CD14-positive monocyte (primary cell): ENCODE data around the gene PAFAH1B1. TPM values are rescaled to one million over a fixed set of nuclear protein-coding genes. Genes with fewer than 3 reads are reported as not detected.

Experiments
- DNase-seq, 3 donors: peaks; one replicate each; pipeline ENCODE4 v3.0.0-alpha.2; 2011 to 2022
- H2AFZ ChIP-seq: 2 replicates; pipeline ENCODE4 v1.6.0; 2012; ENCODE audit warnings: mild to moderate bottlenecking, low read depth, low read length, inconsistent platforms; ENCODE audit not compliant: insufficient read depth, poor library complexity, severe bottlenecking
- H3K27ac ChIP-seq, 2 donors: 1 replicate in 1 of 2; 2 replicates in 1 of 2; pipeline ENCODE4 v1.5.1; 2012 to 2013; ENCODE audit warnings: low read length in 2 of 2, control low read depth in 1 of 2, inconsistent platforms in 1 of 2, low read depth in 1 of 2, mild to moderate bottlenecking in 1 of 2
- H3K27me3 ChIP-seq, 2 donors: one replicate each; pipeline versions ENCODE4 v1.6.0 to v1.6.1; 2011 to 2013; ENCODE audit warnings: low read length in 2 of 2; ENCODE audit not compliant: control insufficient read depth in 2 of 2, insufficient read depth in 2 of 2
- H3K36me3 ChIP-seq, 2 donors: replicated peaks in 1 of 2; 1 replicate in 1 of 2; 2 replicates in 1 of 2; pipeline versions ENCODE4 v1.5.1 to v1.6.1; 2012 to 2013; ENCODE audit warnings: low read length in 2 of 2, control low read depth in 1 of 2, inconsistent platforms in 1 of 2, mild to moderate bottlenecking in 1 of 2; ENCODE audit not compliant: insufficient read depth in 2 of 2, control insufficient read depth in 1 of 2
- H3K4me1 ChIP-seq, 2 donors: 1 replicate in 1 of 2; 2 replicates in 1 of 2; pipeline versions ENCODE4 v1.5.1 to v1.6.1; 2012 to 2013; ENCODE audit warnings: low read length in 2 of 2, control low read depth in 1 of 2, inconsistent platforms in 1 of 2, mild to moderate bottlenecking in 1 of 2, moderate library complexity in 1 of 2; ENCODE audit not compliant: insufficient read depth in 2 of 2, control insufficient read depth in 1 of 2
- H3K4me2 ChIP-seq: replicated peaks from 2 replicates; pipeline ENCODE3; 2012; ENCODE audit warnings: low read length, moderate library complexity, mild to moderate bottlenecking; ENCODE audit not compliant: poor library complexity, severe bottlenecking; ENCODE audit errors: extremely low read depth
- H3K4me3 ChIP-seq, 3 experiments: fragments of 200-600 bp in 1 of 3; sonication (generic) in 1 of 3; replicated peaks in 1 of 3; 1 replicate in 2 of 3; 2 replicates in 1 of 3; pipeline ENCODE4 v1.5.1; 2011 to 2013; ENCODE audit warnings: low read length in 3 of 3, mild to moderate bottlenecking in 3 of 3, control low read depth in 2 of 3, low read depth in 2 of 3, inconsistent platforms in 1 of 3, moderate library complexity in 1 of 3
- H3K79me2 ChIP-seq: 2 replicates; pipeline ENCODE4 v1.6.0; 2012; ENCODE audit warnings: mild to moderate bottlenecking, control low read depth, inconsistent platforms, low read length, moderate library complexity; ENCODE audit not compliant: insufficient read depth
- H3K9ac ChIP-seq: 2 replicates; pipeline ENCODE4 v1.6.0; 2017; ENCODE audit warnings: low read length, mild to moderate bottlenecking; ENCODE audit not compliant: insufficient read depth, poor library complexity, severe bottlenecking
- H3K9me3 ChIP-seq, 2 donors: replicated peaks in 1 of 2; 1 replicate in 1 of 2; 2 replicates in 1 of 2; pipeline versions ENCODE4 v1.5.1 to v1.6.1; 2012 to 2013; ENCODE audit warnings: low read length in 2 of 2, control low read depth in 1 of 2; ENCODE audit not compliant: control insufficient read depth in 1 of 2, insufficient read depth in 1 of 2
- H4K20me1 ChIP-seq: 2 replicates; pipeline ENCODE4 v1.6.0; 2012; ENCODE audit warnings: mild to moderate bottlenecking, low read length, control low read depth, moderate library complexity; ENCODE audit not compliant: insufficient read depth
- H3K27ac Mint-ChIP-seq, 7 donors: one replicate each; pipeline ENCODE4 v1.8.0; 2020; ENCODE audit warnings: mild to moderate bottlenecking in 7 of 7, mixed read lengths in 7 of 7, moderate library complexity in 6 of 7, inconsistent platforms in 2 of 7
- H3K27me3 Mint-ChIP-seq, 3 donors: one replicate each; pipeline ENCODE4 v1.8.0; 2021 to 2022; ENCODE audit warnings: low read depth in 3 of 3, mild to moderate bottlenecking in 3 of 3, mixed read lengths in 3 of 3, moderate library complexity in 3 of 3, inconsistent platforms in 1 of 3
- H3K36me3 Mint-ChIP-seq, 2 donors: one replicate each; pipeline ENCODE4 v1.8.0; 2020; ENCODE audit warnings: mixed read lengths in 2 of 2, inconsistent platforms in 1 of 2, mild to moderate bottlenecking in 1 of 2
- H3K4me1 Mint-ChIP-seq: one replicate; pipeline ENCODE4 v1.8.0; 2020; ENCODE audit warnings: mild to moderate bottlenecking, mixed read lengths
- H3K4me3 Mint-ChIP-seq, 2 donors: one replicate each; pipeline ENCODE4 v1.8.0; 2020; ENCODE audit warnings: mild to moderate bottlenecking in 2 of 2, mixed read lengths in 2 of 2, moderate library complexity in 1 of 2
- H3K9me3 Mint-ChIP-seq, 7 donors: one replicate each; pipeline ENCODE4 v1.8.0; 2020 to 2022; ENCODE audit warnings: mixed read lengths in 7 of 7, mild to moderate bottlenecking in 6 of 7, moderate library complexity in 6 of 7, inconsistent platforms in 2 of 7
- CTCF ChIP-seq: fragments of 200-600 bp; IDR thresholded peaks from one replicate; pipeline ENCODE4 v1.8.0; 2022; ENCODE audit warnings: antibody characterized with exemption, mild to moderate bottlenecking
- WGBS: methylation state at CpG from one replicate; pipeline ENCODE4 v1.1.5; 2013; ENCODE audit warnings: missing lambda C conversion rate; ENCODE audit not compliant: insufficient coverage; 5-methylcytosine and 5-hydroxymethylcytosine counted together
- intact Hi-C, 2 donors: fragments of 100-400 bp; cut with micrococcal nuclease; formaldehyde crosslinking; loops; one replicate each; pipeline versions ENCODE4 v1.15.0 to v1.15.1; 2023
- polyA plus RNA-seq, 3 donors: library from polyadenylated mRNA; depleted of rRNA in 1 of 3; unstranded in 2 of 3; stranded (reverse) in 1 of 3; fragments of 300-500 nt in 2 of 3; fragments of >200 nt in 1 of 3; fragmentation: Illumina TruSeq in 2 of 3; gene quantifications; 1 replicate in 2 of 3; 2 replicates in 1 of 3; pipeline ENCODE4 v1.2.3, GENCODE V29; 2012 to 2021

Gene PAFAH1B1
- polyA plus RNA-seq, 3 donors: 9.1 to 51.8 (median 17.1) TPM

- Mint-ChIP-seq H3K4me1 (peaks cover 40% of the 10 kb centered on the region), H3K27ac (peak overlapping the region in 2 of 7 donors; percentile 57 to 69), H3K4me3 (no peak overlapping the region), H3K9me3 (no peaks in the 10 kb centered on the region), H3K36me3 (peaks cover 8 to 10% of the 10 kb centered on the region in 2 donors), H3K27me3 (no peaks in the 10 kb centered on the region)
- Histone ChIP-seq H3K9me3 (no peaks in the 10 kb centered on the region), H3K79me2 (peaks cover 79% of the 10 kb centered on the region), H3K27ac (peak overlapping the region in 1 of 2 donors; percentile 67), H3K36me3 (peaks cover 8 to 9% of the 10 kb centered on the region in 2 donors), H2AFZ (no peak overlapping the region), H3K4me2 (no peak overlapping the region), H3K27me3 (no peaks in the 10 kb centered on the region), H3K9ac (no peak overlapping the region), H3K4me3 (no peak overlapping the region), H4K20me1 (peaks cover 69% of the 10 kb centered on the region), H3K4me1 (peaks cover 31 to 39% of the 10 kb centered on the region in 2 donors)
- no peak for DNase-seq
- WGBS: 87% methylated on average over 9 of the region's 21 CpGs
- no peak for TF ChIP-seq CTCF
- intact Hi-C loops: no loop called here
Measured at GRCh38 chr17:2708585-2709182, 115.2 kb downstream of the PAFAH1B1 start.

- peaks cover 5 to 6% of the 10 kb centered on the region in 2 donors for H3K36me3 Mint-ChIP-seq
- DNase-seq: no peak
- TF ChIP-seq CTCF: no peak
- WGBS: 84% methylated on average over 5 of the region's 10 CpGs
- Histone ChIP-seq H4K20me1 (peaks cover 67% of the 10 kb centered on the region), H3K27ac (peak overlapping the region in 1 of 2 donors; percentile 67), H3K9ac (no peak overlapping the region), H3K4me3 (no peak overlapping the region), H3K79me2 (peaks cover 79% of the 10 kb centered on the region), H3K4me2 (peak overlapping the region; percentile 20), H2AFZ (no peak overlapping the region), H3K9me3 (no peaks in the 10 kb centered on the region), H3K27me3 (no peaks in the 10 kb centered on the region), H3K36me3 (peaks cover 2 to 4% of the 10 kb centered on the region in 2 donors), H3K4me1 (peaks cover 31 to 39% of the 10 kb centered on the region in 2 donors)
- no peaks in the 10 kb centered on the region for H3K9me3 Mint-ChIP-seq
- intact Hi-C loops: no loop called here
- no peak overlapping the region for H3K4me3 Mint-ChIP-seq
- peaks cover 40% of the 10 kb centered on the region for H3K4me1 Mint-ChIP-seq
- H3K27ac Mint-ChIP-seq: peak overlapping the region in 2 of 7 donors; percentile 57 to 77
- H3K27me3 Mint-ChIP-seq: no peaks in the 10 kb centered on the region
Measured at GRCh38 chr17:2709183-2709661, 115.8 kb downstream of the PAFAH1B1 start.
